ENCODE measurements around the gene MS4A4E. TPM values are rescaled to one million over a fixed set of nuclear protein-coding genes. Genes with fewer than 3 reads are reported as not detected.

The MS4A4E gene
- total and polyA plus RNA-seq, 12 donors = 0.26 to 3.0 (median 0.82) TPM; not detected in 3

- no peak overlapping the region for H3K4me3 ChIP-seq
- no peak for TF ChIP-seq CTCF (IDR thresholded peaks at IDR 0.05)
- no peak for ATAC-seq
- H3K27me3 ChIP-seq = no peaks in the 10 kb centered on the region
- peaks cover 0 to 12% (median 0%) of the 10 kb centered on the region in 9 donors for H3K4me1 ChIP-seq
- H3K27ac ChIP-seq = no peak overlapping the region
- DNase-seq = no peak
- 81 to 87% methylated on average over 4 of the region's 4 CpGs for WGBS, 2 donors
- H3K36me3 ChIP-seq = no peaks in the 10 kb centered on the region
- H3K9me3 ChIP-seq = no peaks in the 10 kb centered on the region
- intact Hi-C loops (cut with DNase I) = no loop called here
Measured at GRCh38 chr11:60222141-60222540, 20.8 kb downstream of the MS4A4E start.

- TF ChIP-seq CTCF (IDR thresholded peaks at IDR 0.05) = no peak
- Histone ChIP-seq H3K4me3 (no peak overlapping the region), H3K4me1 (peaks cover 0 to 12% (median 0%) of the 10 kb centered on the region in 9 donors), H3K27me3 (no peaks in the 10 kb centered on the region), H3K9me3 (no peaks in the 10 kb centered on the region), H3K27ac (no peak overlapping the region), H3K36me3 (no peaks in the 10 kb centered on the region)
- DNase-seq (no peak), ATAC-seq (no peak)
- WGBS, 2 donors = 55 to 78% methylated on average over 3 of the region's 3 CpGs
- intact Hi-C loops (cut with DNase I) = no loop called here
Measured at GRCh38 chr11:60221692-60222091, 21.2 kb downstream of the MS4A4E start.

- intact Hi-C loops (cut with DNase I) = no loop called here
- H3K4me3 ChIP-seq = no peak overlapping the region
- H3K36me3 ChIP-seq = no peaks in the 10 kb centered on the region
- peaks cover 0 to 12% (median 0%) of the 10 kb centered on the region in 9 donors for H3K4me1 ChIP-seq
- ATAC-seq = no peak
- H3K27me3 ChIP-seq = no peaks in the 10 kb centered on the region
- WGBS, 2 donors = 83 to 87% methylated on average over 3 of the region's 3 CpGs
- no peaks in the 10 kb centered on the region for H3K9me3 ChIP-seq
- H3K27ac ChIP-seq = no peak overlapping the region
- no peak for TF ChIP-seq CTCF (IDR thresholded peaks at IDR 0.05)
- no peak for DNase-seq
Measured at GRCh38 chr11:60221181-60221580, 21.8 kb downstream of the MS4A4E start.

GRCh38 chr11:60214386-60214785, 28.6 kb downstream of the MS4A4E start:
- H3K27me3 ChIP-seq = peaks cover 0 to 9% (median 0%) of the 10 kb centered on the region in 7 donors
- H3K4me3 ChIP-seq = no peak overlapping the region
- no peak overlapping the region for H3K27ac ChIP-seq
- DNase-seq (no peak), ATAC-seq (no peak)
- H3K4me1 ChIP-seq = no peaks in the 10 kb centered on the region
- H3K36me3 ChIP-seq = no peaks in the 10 kb centered on the region
- TF ChIP-seq CTCF (IDR thresholded peaks at IDR 0.05) = no peak
- intact Hi-C loops (cut with DNase I) = no loop called here
- no peaks in the 10 kb centered on the region for H3K9me3 ChIP-seq
- WGBS, 2 donors = 81 to 83% methylated on average over 1 of the region's 1 CpG
